Tibial artery (tissue), 4 donors: ENCODE results near the gene NDUFAF2.

ENCODE experiments used
- DNase-seq, 2 donors: peaks; one replicate each; pipeline ENCODE4 v3.0.0-alpha.2; 2019
- H3K27ac ChIP-seq, 2 donors: fragments of 200-600 bp; sonication (generic) in 1 of 2; 1 replicate in 1 of 2; 2 replicates in 1 of 2; pipeline ENCODE4 v1.5.1; 2018 to 2019; ENCODE audit warnings: mild to moderate bottlenecking in 1 of 2
- H3K27me3 ChIP-seq, 2 donors: fragments of 200-600 bp; sonication (generic) in 1 of 2; one replicate each; pipeline versions ENCODE4 v1.5.1 to v1.6.0; 2016 to 2019
- H3K36me3 ChIP-seq, 3 donors: fragments of 200-600 bp; sonication (generic) in 2 of 3; one replicate each; pipeline ENCODE4 v1.5.1; 2016 to 2019; ENCODE audit warnings: mild to moderate bottlenecking in 2 of 3
- H3K4me1 ChIP-seq, 4 donors: fragments of 200-600 bp; sonication (generic) in 2 of 4; 1 replicate in 3 of 4; 2 replicates in 1 of 4; pipeline ENCODE4 v1.5.1; 2016 to 2019
- H3K4me3 ChIP-seq, 2 donors: fragments of 200-600 bp; sonication (generic) in 1 of 2; 1 replicate in 1 of 2; 2 replicates in 1 of 2; pipeline ENCODE4 v1.5.1; 2018 to 2019; ENCODE audit warnings: mild to moderate bottlenecking in 2 of 2
- H3K9me3 ChIP-seq, 3 donors: fragments of 200-600 bp; sonication (generic) in 1 of 3; one replicate each; pipeline ENCODE4 v1.5.1; 2016 to 2019
- CTCF ChIP-seq, 2 experiments: fragments of 200-600 bp in 1 of 2; fragments of 450-650 bp in 1 of 2; IDR thresholded peaks; one replicate each; pipeline ENCODE4 v1.5.1; 2017 to 2019; ENCODE audit warnings: antibody characterized with exemption in 2 of 2, mild to moderate bottlenecking in 1 of 2, moderate library complexity in 1 of 2
- intact Hi-C: fragments of 100-400 bp; cut with DNase I; formaldehyde crosslinking; loops from one replicate; pipeline ENCODE4 v1.15.0; 2023; ENCODE audit warnings: low total_unique reads

NDUFAF2 gene

GRCh38 chr5:61098251-61098995, 153.4 kb downstream of the NDUFAF2 start:
- H3K4me3 ChIP-seq: no peak overlapping the region
- no peak for DNase-seq
- intact Hi-C loops: no loop called here
- no peak overlapping the region for H3K27ac ChIP-seq
- peaks cover 0 to 5% (median 0%) of the 10 kb centered on the region in 3 donors for H3K9me3 ChIP-seq
- no peaks in the 10 kb centered on the region for H3K27me3 ChIP-seq
- peaks cover 0 to 15% (median 5%) of the 10 kb centered on the region in 3 donors for H3K36me3 ChIP-seq
- no peaks in the 10 kb centered on the region for H3K4me1 ChIP-seq
- no peak for TF ChIP-seq CTCF (IDR thresholded peaks at IDR 0.05)

- intact Hi-C loops: no loop called here
- no peak overlapping the region for H3K4me3 ChIP-seq
- no peak for TF ChIP-seq CTCF (IDR thresholded peaks at IDR 0.05)
- no peaks in the 10 kb centered on the region for H3K4me1 ChIP-seq
- peaks cover 0 to 5% (median 0%) of the 10 kb centered on the region in 3 donors for H3K9me3 ChIP-seq
- no peaks in the 10 kb centered on the region for H3K27me3 ChIP-seq
- H3K27ac ChIP-seq: no peak overlapping the region
- no peak for DNase-seq
- peaks cover 0 to 15% (median 5%) of the 10 kb centered on the region in 3 donors for H3K36me3 ChIP-seq
Observed at GRCh38 chr5:61100437-61100836, 155.4 kb downstream of the NDUFAF2 start.

GRCh38 chr5:61114441-61114840, 169.4 kb downstream of the NDUFAF2 start:
- Histone ChIP-seq H3K36me3 (no peaks in the 10 kb centered on the region), H3K27ac (no peak overlapping the region), H3K9me3 (no peaks in the 10 kb centered on the region), H3K27me3 (no peaks in the 10 kb centered on the region), H3K4me1 (no peaks in the 10 kb centered on the region), H3K4me3 (no peak overlapping the region)
- intact Hi-C loops: no loop called here
- TF ChIP-seq CTCF (IDR thresholded peaks at IDR 0.05): no peak
- DNase-seq: no peak

DNA sequence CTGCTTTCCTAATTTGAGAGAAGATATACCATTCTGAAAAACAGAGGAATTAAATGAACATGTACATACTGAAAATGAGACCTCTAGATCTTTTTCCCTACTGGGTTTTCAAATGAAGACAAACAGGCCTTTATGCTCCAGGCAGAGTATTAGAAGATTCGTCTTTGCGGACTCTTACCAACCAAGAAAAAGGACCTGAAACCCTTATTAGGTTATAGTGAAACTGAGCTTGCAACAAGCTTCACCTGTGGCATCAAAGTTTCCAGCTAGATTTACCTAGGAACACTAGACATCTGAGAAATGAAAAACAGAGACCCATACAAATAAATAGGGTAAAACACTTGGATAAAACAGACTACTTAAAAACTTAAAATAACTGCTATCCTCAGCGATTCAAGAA, 171.0 kb downstream of the NDUFAF2 start:
- no peaks in the 10 kb centered on the region for H3K4me1 ChIP-seq
- TF ChIP-seq CTCF (IDR thresholded peaks at IDR 0.05): no peak
- intact Hi-C loops: no loop called here
- H3K9me3 ChIP-seq: no peaks in the 10 kb centered on the region
- no peak for DNase-seq
- no peaks in the 10 kb centered on the region for H3K36me3 ChIP-seq
- H3K27ac ChIP-seq: no peak overlapping the region
- H3K4me3 ChIP-seq: no peak overlapping the region
- no peaks in the 10 kb centered on the region for H3K27me3 ChIP-seq

GRCh38 chr5:61119066-61119465, 174.1 kb downstream of the NDUFAF2 start:
- no peaks in the 10 kb centered on the region for H3K4me1 ChIP-seq
- no peak overlapping the region for H3K27ac ChIP-seq
- H3K36me3 ChIP-seq: no peaks in the 10 kb centered on the region
- intact Hi-C loops: no loop called here
- H3K9me3 ChIP-seq: no peaks in the 10 kb centered on the region
- no peak for DNase-seq
- no peak for TF ChIP-seq CTCF (IDR thresholded peaks at IDR 0.05)
- H3K4me3 ChIP-seq: no peak overlapping the region
- no peaks in the 10 kb centered on the region for H3K27me3 ChIP-seq
